Lower leg skin (tissue), 3 donors: ENCODE measurements around the gene ST14.

Experiments used
- POLR2A ChIP-seq, 2 donors: fragments of 450-650 bp; IDR thresholded peaks; one replicate each; pipeline ENCODE4 v1.6.1; 2016 to 2017; ENCODE audit warnings: antibody characterized with exemption in 2 of 2, mild to moderate bottlenecking in 1 of 2, moderate library complexity in 1 of 2
- TF ChIP-seq, protein P1 (sequence below), 3 donors: fragments of 450-650 bp; IDR thresholded peaks; one replicate each; pipeline ENCODE4 v1.5.1; 2016; ENCODE audit warnings: antibody characterized with exemption in 3 of 3, mild to moderate bottlenecking in 3 of 3, moderate library complexity in 2 of 3

DNA sequence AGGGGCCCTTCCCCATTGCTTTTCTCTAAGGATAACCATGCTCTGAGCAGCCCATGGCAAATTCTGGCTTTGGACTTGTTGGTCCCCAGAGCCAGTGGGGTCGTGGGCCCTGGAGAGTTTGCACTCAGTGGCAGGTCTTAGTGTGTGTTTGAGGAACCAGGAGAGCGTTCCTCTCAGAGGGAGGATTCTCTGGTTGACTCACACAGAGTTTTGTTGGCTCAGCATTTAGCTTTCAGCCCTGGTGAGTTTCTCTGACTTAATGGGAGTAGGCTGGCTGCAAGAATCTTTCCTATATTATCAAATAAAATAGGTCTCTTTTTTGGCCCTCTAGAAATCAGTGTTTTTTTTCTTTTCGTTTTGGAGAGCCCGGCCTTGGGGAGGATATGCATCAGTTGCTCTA, 20.9 kb downstream of the ST14 start:
- TF ChIP-seq, protein P1, sequence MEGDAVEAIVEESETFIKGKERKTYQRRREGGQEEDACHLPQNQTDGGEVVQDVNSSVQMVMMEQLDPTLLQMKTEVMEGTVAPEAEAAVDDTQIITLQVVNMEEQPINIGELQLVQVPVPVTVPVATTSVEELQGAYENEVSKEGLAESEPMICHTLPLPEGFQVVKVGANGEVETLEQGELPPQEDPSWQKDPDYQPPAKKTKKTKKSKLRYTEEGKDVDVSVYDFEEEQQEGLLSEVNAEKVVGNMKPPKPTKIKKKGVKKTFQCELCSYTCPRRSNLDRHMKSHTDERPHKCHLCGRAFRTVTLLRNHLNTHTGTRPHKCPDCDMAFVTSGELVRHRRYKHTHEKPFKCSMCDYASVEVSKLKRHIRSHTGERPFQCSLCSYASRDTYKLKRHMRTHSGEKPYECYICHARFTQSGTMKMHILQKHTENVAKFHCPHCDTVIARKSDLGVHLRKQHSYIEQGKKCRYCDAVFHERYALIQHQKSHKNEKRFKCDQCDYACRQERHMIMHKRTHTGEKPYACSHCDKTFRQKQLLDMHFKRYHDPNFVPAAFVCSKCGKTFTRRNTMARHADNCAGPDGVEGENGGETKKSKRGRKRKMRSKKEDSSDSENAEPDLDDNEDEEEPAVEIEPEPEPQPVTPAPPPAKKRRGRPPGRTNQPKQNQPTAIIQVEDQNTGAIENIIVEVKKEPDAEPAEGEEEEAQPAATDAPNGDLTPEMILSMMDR (IDR thresholded peaks at IDR 0.05) = no peak
- no peak for TF ChIP-seq POLR2A (IDR thresholded peaks at IDR 0.05)
